HG02763 (cell line): ENCODE data around the gene SLC25A45.
A peak's percentile ranks its signal among the peaks of the same experiment; 100 is the strongest.

Source experiments
- ATAC-seq: cut with Tn5 transposase; IDR thresholded peaks from one replicate; pipeline ENCODE4 v1.9.1; 2021; ENCODE audit warnings: mild to moderate bottlenecking, moderate library complexity; ENCODE audit not compliant: unreplicated experiment

The SLC25A45 gene

GRCh38 chr11:65389294-65389980 lies 7.0 kb upstream of the SLC25A45 start:
- no peak for ATAC-seq

GRCh38 chr11:65388731-65389130 lies 6.3 kb upstream of the SLC25A45 start:
- ATAC-seq = no peak

- ATAC-seq = peak; percentile 40
Measured at GRCh38 chr11:65386307-65387140, 4.1 kb upstream of the SLC25A45 start, which contains the start of gene FRMD8. Gene FRMD8 (plus strand): TSS chr11:65386637. CDS start chr11:65387037, 400 bp downstream.

GRCh38 chr11:65384301-65384889 lies 1.9 kb upstream of the SLC25A45 start:
- ATAC-seq = no peak

GRCh38 chr11:65383778-65384177 lies 1.3 kb upstream of the SLC25A45 start:
- no peak for ATAC-seq

GRCh38 chr11:65382804-65383368 lies 440 bp upstream of the SLC25A45 start:
- ATAC-seq = no peak

- peak; percentile 1 for ATAC-seq
Measured at GRCh38 chr11:65381716-65382032, 772 bp downstream of the SLC25A45 start.

- ATAC-seq = no peak
Measured at GRCh38 chr11:65380460-65381119, 1.9 kb downstream of the SLC25A45 start.

- no peak for ATAC-seq
Measured at GRCh38 chr11:65379698-65380459, 2.6 kb downstream of the SLC25A45 start.

GRCh38 chr11:65378928-65379638 lies 3.4 kb downstream of the SLC25A45 start:
- ATAC-seq = no peak

GRCh38 chr11:65378208-65378927 lies 4.1 kb downstream of the SLC25A45 start:
- ATAC-seq = no peak

- ATAC-seq = no peak
Measured at GRCh38 chr11:65377777-65378176, 4.7 kb downstream of the SLC25A45 start.

GRCh38 chr11:65377036-65377435 lies 5.4 kb downstream of the SLC25A45 start:
- no peak for ATAC-seq

- ATAC-seq = no peak
Measured at GRCh38 chr11:65376138-65376713, 6.2 kb downstream of the SLC25A45 start.

- ATAC-seq = no peak
Measured at GRCh38 chr11:65375012-65375411, 7.4 kb downstream of the SLC25A45 start.

GRCh38 chr11:65373839-65374580 lies 8.4 kb downstream of the SLC25A45 start:
- no peak for ATAC-seq

GRCh38 chr11:65370659-65371049 lies 11.8 kb downstream of the SLC25A45 start:
- ATAC-seq = no peak

GRCh38 chr11:65366340-65366773 lies 16.1 kb downstream of the SLC25A45 start:
- ATAC-seq = no peak
